ENCODE measurements around the gene MTOR.

MTOR gene

DNA sequence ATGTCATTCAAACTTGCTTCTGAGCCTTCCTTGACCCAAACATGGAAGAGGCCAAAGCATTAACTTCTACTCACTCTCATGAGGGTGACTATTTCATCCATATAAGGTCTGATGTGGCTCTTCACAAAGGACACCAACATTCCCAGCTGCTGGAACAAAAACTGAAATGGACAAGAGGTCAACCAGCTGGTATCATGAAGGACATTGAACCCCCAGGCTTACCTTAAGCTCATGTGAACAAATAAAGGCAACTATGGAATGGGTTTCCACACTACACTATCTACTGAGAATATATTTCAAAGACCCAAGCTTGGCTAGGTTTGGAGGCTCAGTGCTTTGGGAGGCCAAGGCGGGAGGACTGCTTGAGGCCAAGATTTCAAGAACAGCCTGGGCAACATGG, 46.3 kb downstream of the MTOR start:
- DNase-seq (ENCODE audit: low read depth in 2 of 2) = no peak

DNA sequence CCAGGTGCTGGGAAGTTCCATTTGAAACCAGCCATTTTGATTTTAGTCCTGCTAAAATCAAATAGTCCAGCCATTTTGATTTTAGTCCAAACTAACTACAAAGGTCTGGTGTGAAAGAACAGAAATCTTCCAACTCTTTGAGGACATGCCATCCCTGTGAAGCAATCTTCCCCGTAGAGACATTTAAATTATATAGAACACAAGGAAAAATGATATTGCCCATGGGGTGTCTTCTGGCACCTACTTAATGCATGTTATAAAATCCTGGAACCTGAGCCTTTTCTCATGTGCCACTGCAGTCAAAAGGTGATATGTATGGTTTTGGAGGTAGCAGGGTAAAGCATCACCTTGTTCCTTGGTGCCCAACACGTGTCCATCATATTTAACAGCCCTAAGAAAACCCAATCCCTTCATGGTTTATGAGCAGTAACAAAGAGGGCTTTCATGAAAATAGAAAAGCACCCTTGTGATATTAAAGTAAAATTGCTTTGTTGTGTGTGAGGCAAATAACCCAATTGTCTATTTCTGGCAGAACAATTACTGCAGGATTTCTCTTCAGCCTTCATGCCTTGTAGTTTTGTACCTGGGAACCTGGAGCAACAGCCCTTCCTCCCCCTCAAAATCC, 46.9 kb downstream of the MTOR start:
- DNase-seq (ENCODE audit: low read depth in 2 of 2) = no peak

DNA sequence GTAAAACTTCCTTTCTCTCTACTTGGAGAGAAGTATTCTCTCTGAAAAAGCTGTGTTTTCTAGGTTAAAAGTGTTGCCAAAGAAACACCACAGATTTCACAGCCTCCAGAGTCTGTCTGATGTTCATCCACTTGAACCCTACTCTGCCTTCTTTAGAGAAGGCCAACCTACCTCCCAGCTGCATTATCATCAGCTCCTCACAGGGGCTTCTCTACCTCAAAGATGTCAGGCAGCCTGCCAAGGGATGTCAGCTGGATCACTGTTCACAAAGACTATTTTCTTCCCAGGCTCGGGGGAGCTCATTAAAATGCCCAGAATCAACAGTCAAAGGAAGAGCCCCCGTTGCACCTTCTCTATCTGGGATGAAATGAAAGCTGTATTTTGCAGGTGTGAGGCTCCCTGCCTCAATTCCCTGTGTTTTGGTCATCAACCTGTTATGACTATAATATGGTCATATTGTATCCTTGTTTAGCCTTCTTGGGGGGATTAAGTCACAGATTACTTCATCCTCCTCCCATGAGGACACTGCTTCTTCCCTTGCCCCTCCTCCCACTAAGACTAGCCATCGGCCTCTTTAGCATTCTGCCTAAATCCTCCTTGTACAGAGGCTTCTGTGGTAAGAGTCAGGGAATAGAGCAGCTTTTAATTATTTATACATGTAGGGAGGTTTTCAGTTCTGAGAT, 47.5 kb downstream of the MTOR start:
- DNase-seq (ENCODE audit: low read depth in 2 of 2) = no peak

DNA sequence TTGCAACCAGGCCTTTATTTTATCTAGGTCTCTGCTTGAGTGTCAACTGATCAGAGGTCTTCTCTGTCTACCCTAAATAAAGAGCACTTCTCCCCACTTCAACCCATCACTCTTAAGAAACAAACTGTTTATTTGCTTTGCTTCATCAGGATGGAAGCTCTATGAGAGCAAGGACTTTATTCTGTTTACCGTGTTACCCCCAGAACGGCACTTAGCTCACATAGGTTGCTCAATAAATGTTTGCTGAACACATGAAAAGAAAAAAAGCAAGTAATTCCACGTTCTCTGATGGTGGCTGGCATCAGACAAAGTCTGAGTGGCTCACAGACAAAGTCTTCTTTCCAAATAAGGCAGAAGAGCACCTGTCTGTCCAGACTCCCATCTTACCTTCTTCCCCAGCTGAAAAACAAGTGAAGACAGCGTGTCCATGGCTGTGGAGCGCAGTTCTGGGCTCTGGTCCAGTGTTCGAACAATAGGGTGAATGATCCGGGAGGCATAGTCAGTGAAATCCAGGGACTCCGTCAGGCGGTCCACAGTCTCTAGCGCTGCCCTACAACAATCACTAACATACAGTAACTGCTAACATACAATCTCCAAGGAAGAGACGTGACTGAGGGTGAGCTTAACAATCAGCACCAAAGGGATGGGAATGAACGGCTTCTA, 50.3 kb downstream of the MTOR start:
- no peak for DNase-seq (ENCODE audit: low read depth in 2 of 2)

DNA sequence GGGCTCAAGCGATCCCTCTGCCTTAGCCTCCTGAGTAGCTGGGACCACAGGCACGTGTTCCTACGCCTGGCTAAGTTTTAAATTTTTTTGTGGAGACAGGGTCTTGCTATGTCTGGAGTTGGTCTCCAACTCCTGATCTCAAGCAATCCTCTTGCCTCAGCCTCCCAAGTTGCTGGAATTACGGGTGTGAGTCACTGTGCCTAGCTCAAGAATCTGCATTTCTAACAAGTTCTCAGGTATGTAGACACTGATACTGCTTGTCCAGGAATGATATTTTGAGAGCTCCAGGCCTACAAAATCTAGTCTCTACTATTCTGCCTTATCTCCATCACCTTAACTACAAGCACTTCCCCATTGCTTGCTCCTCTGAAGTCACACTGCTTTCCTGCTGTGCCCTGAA, 50.9 kb downstream of the MTOR start:
- no peak for DNase-seq (ENCODE audit: low read depth in 2 of 2)

DNA sequence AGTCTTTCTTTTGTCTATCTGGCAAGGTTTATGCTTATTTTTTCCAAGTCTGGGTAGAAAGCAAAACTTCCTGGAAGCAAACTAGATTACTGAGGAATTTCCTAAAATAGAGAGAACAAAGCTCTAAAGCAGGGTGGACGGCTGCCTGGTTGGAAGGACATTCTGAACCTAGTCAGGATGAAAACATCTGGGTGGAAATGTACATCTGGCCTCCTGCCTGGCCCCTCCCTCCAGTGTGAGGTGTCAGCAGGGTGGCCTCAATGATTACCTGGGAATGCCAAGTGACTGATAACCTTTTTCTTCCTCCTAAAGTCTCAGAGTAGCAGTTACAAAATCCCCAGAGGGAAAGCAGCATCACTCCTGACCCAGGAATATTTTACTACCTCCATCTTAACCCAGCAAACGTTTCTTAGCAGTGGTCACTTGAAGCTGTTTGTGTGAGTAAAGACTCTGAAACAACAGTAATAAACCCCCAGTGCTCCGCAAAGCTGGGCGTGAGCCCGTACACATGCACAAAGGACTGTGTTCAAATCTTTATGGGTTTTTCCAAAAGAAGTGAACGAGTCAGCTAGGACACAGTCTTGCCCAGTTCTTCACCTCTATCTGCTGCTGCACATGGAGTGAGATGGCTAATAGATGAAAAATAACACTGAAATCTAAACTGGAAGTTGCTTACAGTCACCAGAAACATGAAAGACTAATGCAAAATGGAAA, 54.3 kb downstream of the MTOR start:
- DNase-seq (ENCODE audit: low read depth in 2 of 2) = no peak

DNA sequence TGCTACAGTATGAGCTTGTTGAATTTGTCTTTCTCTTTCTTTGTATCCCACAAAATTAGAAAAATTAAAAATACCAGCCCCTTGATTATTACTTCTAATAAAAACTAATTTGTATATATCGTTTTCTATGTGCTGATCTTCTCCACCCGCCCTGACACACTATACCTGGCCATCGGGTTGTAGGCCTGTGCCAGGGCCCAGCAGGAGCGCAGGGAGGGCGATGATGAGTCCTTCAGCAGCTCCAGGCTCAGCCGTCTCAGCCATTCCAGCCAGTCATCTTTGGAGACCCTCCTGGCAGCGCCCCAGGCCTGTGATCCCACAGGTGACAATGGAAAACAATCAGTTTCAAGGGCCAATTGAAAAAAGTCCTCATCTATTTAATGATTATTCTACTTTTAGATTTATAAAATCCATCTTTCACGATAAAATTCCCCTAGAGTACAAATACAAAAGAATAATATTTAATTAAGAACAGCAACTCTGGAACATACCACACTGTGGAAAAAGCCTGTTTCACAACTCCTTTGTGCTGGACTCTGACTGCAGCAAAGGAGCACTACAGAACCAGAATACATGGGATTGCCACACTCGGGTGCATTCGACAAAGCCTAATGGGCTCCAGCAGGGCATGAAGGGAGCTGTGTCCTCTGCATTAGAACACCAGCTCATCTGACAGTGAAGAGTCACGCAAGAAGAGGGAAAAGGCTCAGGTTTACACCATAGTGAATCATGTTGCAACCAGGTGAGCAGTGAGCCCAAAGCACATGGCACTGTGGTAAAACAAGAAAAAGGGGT, 57.8 kb downstream of the MTOR start:
- no peak for DNase-seq (ENCODE audit: low read depth in 2 of 2)

DNA sequence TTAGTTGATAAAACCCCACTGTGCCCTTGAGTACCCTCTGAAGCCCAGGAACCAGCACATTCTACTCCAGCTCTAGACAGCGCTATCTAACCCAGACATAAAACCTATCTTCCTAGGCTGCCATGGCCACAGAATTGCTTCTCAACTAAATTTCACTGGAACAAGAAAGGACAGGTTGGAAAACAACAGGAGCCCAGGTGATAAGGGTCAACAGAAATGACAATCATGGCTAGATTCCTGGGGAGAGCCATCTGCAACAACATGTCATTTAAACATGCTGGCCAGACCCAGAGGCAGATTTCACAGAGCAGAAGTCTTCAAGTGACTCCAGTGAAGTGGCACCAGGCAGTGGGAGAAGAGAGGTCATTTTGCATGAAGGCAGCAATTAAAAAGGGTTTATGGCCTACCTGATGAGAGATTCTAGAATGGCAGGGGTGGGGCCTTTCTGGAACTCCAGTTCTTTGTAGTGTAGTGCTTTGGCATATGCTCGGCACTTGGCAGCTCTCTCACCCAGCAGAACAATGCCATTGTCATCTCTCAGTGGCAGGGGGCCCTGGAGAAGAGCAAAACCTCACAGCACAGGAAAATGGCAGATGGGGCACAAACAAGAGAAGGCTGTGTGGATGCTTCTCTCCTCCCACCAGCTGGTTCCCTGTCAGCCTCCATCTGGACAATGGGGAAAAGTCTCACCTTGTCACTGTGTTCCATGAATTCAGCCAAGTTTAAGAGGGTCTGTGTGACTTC, 63.3 kb downstream of the MTOR start:
- DNase-seq (ENCODE audit: low read depth in 2 of 2) = no peak

DNA sequence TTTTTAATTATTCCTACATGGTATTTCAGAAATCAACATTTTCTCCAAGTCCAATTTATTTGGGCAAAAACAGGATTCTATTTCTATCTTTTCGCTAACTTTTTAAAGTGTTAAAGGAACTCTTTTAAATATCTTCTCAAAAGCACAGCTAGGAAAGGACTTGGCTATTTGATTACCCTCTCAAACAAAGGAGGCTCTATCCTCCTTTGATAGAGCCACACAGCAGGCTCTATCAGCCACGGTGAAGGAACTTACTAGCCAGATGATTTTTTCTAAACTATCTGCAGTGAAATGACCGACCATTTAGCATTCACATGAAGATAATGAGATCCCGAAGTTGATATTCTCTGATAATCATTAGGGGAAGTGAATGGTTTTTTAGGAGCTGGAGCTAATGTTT, 64.1 kb downstream of the MTOR start:
- no peak for DNase-seq (ENCODE audit: low read depth in 2 of 2)

DNA sequence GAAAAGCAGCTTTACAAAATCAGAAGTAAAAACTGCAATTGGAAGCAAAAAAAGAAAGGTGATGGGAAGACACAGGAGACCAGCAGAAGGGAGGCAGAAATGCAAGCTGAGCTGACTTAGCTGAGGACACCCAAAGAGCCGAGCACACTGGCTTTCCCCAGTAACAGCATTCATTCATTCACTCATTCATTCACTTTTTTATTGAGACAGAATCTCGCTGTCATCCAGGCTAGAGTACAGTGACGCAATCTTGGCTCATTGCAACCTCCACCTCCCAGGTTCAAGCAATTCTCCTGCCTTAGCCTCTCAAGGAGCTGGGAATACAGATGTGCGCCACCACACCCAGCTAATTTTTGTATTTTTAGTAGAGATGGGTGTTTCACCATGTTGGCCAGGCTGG, 65.0 kb downstream of the MTOR start:
- no peak for DNase-seq (ENCODE audit: low read depth in 2 of 2)

DNA sequence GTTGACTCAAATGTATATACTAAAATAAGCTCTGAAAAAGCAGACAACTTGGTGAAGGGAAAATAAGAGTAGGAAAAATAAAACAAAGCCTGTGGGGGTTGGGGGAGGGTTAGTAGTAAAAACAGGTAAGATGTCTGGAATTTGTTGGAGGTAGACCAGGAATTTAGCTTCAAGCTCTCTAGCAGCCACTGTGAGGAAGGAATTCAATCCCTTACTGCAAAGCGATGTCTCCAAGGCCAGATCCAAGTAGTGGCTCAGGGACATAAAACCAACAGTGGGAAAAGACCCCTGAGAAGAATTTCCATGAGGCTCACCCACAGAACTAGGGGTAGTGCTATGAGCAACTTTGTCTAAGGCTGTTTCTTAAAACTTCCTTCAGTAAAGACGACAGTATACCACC, 65.4 kb downstream of the MTOR start:
- no peak for DNase-seq (ENCODE audit: low read depth in 2 of 2)

DNA sequence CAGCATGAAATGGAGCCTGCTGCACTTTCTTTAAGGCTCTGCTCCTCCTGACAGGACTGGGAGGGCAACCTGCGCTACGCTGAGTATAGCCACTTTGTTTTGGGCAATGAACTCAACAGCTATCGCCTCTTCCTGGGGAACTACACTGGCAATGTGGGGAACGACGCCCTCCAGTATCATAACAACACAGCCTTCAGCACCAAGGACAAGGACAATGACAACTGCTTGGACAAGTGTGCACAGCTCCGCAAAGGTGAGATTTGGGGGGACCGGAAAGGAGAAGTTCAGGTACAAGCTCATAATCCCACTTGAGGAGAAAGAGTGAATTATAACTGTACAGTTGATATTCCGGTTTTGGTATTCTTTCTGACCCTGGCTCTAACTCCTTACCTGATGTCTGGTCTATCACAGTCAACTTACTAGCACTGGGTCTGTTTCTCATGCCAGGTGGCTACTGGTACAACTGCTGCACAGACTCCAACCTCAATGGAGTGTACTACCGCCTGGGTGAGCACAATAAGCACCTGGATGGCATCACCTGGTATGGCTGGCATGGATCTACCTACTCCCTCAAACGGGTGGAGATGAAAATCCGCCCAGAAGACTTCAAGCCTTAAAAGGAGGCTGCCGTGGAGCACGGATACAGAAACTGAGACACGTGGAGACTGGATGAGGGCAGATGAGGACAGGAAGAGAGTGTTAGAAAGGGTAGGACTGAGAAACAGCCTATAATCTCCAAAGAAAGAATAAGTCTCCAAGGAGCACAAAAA, 67.8 kb downstream of the MTOR start:
- no peak for DNase-seq (ENCODE audit: low read depth in 2 of 2)

DNA sequence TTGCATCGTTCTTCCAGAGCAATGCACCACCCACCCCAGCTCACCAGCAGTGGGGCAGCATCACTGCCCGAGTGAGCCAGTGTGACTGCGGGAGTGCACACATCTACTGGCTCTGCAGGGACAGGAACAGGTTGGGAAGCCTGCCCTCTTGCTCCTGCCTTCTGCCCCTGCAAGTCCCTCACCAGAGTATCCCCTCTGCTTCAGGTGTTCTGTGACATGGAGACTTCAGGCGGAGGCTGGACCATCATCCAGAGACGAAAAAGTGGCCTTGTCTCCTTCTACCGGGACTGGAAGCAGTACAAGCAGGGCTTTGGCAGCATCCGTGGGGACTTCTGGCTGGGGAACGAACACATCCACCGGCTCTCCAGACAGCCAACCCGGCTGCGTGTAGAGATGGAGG, 69.0 kb downstream of the MTOR start:
- no peak for DNase-seq (ENCODE audit: low read depth in 2 of 2)

DNA sequence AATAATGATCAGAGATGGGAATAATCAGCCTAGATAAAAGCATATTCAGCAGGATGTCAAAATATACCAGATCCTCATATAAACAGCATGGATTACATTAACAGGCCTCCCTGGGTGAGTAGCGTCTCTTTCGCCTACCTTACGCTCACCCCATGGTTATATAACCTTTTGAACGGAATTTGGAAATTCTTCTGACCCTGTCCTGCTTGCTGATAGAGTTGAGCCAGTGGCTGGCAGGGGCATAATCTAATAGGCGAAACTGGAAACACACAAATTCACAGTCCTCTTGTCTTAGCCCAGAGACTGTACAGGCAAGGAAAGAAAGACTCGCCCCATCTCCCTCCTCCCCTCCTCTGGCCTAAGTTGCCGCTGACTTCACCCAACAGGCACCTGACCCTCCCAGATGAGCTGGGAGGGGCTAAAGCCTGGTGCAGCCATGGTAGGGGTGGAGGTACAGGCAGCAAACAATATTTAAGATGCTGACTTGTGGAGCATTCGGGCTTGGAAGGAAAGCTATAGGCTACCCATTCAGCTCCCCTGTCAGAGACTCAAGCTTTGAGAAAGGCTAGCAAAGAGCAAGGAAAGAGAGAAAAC, 73.4 kb downstream of the MTOR start, which contains the start of gene ANGPTL7:
Gene ANGPTL7 (plus strand): TSS at position 498 of the 594 bp plus-strand sequence. CDS start 225 bp downstream, outside the sequence.
- DNase-seq (ENCODE audit: low read depth in 2 of 2) = no peak

DNA sequence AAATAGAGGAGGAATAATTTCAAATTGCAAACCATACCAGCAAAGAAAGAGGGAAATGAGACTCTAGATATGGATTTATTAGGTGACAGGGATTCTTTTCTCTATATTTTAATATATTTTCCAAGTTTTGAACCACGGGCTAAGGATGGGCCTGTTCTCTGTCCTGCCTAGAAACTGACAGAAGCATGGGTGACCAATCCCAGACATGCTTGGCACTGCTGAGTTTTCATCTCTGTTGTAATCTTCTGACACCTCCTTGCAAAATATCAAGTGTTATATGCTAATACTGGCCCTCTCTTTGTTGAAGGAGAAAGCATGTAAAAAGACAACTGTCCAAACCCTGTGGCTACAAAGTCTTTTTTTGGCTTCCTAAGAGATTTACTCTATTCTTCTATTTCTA, 74.0 kb downstream of the MTOR start:
- no peak for DNase-seq (ENCODE audit: low read depth in 2 of 2)

DNA sequence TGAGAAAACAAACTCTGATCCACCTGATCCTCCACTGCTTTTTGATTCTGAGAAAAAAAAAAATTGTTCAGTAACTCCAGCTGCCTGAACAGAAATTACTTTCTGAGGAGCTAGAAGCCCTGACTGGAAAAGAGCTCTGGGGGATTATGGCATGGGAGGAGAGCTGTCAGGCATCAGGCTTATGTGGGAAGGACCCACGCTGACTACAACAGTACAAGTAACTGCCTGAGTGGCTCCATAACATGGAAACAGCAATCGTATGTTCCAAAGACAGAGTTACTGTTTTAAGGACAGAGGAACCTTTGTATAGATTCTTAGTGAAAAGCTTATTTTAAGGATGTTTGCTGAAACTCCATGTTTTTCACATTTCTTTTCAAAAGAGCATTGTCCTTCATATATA, 74.4 kb downstream of the MTOR start:
- no peak for DNase-seq (ENCODE audit: low read depth in 2 of 2)

DNA sequence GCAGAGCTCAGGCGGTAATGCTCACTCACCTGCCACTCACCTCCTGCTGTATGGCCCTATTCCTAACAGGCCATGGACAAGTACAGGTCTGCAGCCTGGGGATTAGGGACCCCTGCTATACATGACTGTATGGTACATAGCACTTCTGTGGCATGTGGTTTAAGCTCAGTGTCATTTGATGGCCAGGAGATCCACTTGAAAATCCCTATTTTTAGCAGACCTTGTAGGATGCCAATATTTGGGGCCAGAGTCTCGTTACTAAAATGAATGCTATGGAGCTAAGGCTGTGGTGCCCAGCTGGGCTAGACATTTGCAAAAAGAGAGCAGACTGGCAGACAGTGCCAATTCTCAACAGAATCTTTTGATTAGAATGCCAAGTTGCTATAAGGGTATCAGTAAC, 74.9 kb downstream of the MTOR start:
- DNase-seq (ENCODE audit: low read depth in 2 of 2) = no peak

DNA sequence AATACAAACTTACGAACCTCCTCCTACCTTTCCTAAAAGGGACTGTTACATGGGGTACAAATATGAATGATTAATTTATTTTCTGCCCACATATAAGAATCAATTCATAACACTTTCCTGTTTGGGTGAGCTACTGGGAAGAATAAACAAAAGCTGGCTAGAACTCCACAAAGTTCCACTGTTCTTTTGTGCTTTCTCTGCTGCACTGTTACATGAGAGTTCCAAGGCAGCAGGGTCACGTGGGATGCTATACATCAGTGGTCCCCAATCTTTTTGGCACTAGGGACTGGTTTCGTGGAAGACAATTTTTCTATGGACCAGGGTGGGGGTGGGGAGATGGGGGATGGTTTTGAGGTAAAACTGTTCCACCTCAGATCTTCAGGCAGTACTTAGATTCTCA, 75.4 kb downstream of the MTOR start:
- no peak for DNase-seq (ENCODE audit: low read depth in 2 of 2)

DNA sequence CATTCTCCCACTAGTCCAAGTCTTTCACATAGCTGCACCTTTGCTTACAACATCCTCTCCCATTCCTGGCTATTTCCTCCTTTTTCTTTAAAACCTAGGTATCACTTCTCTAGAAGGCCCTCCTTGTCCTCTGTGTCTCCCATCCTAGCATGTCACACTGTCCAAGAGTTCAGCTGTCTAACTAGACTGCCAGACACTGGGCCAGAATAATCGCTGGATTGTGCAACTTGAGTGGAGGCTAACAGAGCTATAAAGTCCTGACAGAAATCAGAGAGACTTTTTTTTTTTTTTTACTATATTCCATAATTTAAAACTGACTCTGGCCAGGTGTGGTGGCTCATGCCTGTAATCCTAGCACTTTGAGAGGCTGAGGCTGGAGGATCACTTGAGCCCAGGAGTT, 77.4 kb downstream of the MTOR start:
- DNase-seq (ENCODE audit: low read depth in 2 of 2) = no peak

DNA sequence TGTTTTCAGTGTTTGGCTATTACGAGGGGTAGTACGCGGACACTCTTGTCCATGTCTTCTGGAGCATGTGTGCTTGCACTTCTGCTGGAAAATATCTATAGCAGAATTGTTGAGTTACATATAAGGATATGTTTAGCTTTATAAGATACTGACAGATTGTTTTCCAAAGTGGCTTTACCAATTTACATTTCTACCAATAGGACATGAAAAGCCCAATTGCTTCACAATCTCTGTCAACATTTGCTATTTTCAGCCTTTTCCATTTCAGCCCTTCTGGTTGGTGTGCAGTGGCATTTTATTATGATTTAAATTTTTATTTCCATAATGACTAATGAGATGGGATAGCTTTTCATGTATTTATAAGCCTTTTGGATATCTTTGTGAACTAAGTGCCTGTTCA, 79.5 kb downstream of the MTOR start:
- DNase-seq (ENCODE audit: low read depth in 2 of 2) = no peak
